Astrocyte of the spinal cord (primary cell): ENCODE measurements around the gene HOXC5.

ENCODE experiments used
- DNase-seq: peaks from one replicate; pipeline ENCODE4 v3.0.0; 2011; ENCODE audit warnings: low read depth, low spot score
- H3K4me3 ChIP-seq: 2 replicates; pipeline ENCODE4 v1.5.1; 2011; ENCODE audit warnings: low read depth, mild to moderate bottlenecking, low read length, moderate library complexity
- in situ Hi-C: cut with HindIII; loops from 2 replicates; pipeline ENCODE4 v1.10.0; 2017; ENCODE audit warnings: low sequenced_read_pairs
- TF ChIP-seq, protein P1 (sequence below): IDR thresholded peaks from 2 replicates; pipeline ENCODE4 v1.5.1; 2012; ENCODE audit warnings: low read depth, mild to moderate bottlenecking, low read length, inconsistent platforms

Gene HOXC5

DNA sequence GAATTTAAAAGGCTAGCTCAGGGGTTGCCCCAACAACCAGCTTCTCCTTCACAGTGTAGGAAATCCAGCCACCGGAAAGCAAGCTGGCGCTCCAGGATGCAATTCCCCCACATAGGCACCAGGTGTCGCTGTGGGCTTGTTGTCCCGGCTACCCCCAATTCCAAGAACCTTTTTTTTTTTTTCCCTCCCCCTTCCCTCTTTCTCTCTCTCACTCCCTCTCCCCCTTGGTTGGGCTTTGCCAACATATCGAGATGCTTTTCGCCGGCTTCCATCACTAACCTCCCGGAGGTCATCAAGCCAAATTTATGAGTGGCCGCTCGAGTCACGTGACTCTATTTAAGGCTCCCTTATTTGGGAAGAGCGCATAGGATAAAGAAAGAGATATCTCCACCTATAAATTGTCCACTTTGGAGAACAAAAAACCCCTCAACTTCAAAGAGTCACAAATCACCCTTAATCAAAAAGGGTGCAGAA is at the start of gene HOXC5:
TSS of gene HOXC5 (plus strand) at position 424 of the 474 bp plus-strand sequence. CDS start 73 bp downstream, outside the sequence.
- H3K4me3 ChIP-seq, result peak within 1 kb of the TSS; percentile 45
- in situ Hi-C loops, result no loop called here
- DNase-seq, result peak; percentile 92
- TF ChIP-seq, protein P1, sequence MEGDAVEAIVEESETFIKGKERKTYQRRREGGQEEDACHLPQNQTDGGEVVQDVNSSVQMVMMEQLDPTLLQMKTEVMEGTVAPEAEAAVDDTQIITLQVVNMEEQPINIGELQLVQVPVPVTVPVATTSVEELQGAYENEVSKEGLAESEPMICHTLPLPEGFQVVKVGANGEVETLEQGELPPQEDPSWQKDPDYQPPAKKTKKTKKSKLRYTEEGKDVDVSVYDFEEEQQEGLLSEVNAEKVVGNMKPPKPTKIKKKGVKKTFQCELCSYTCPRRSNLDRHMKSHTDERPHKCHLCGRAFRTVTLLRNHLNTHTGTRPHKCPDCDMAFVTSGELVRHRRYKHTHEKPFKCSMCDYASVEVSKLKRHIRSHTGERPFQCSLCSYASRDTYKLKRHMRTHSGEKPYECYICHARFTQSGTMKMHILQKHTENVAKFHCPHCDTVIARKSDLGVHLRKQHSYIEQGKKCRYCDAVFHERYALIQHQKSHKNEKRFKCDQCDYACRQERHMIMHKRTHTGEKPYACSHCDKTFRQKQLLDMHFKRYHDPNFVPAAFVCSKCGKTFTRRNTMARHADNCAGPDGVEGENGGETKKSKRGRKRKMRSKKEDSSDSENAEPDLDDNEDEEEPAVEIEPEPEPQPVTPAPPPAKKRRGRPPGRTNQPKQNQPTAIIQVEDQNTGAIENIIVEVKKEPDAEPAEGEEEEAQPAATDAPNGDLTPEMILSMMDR, result peak; percentile 95

DNA sequence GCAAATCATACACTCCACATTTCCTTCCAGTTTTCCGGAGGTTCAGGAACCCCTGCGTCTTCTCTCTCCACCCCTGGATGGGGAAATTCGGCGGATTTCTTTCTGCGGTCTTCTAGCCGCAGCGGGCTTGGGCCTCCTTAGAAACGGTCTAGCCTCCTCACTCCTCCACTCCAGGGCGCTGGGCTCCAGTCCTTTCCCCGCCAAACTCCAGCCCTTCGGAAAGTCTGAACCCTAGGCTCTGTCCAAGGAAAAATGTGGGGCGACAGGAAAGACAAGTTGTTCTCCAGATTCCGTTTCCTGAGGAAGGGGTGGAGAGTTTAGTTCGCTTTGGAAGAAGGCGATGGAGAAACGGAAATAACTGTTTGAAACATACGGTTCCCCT is 49.3 kb upstream of the HOXC5 start:
- no peak overlapping the region for H3K4me3 ChIP-seq
- no peak for DNase-seq
- in situ Hi-C loops, result no loop called here

DNA sequence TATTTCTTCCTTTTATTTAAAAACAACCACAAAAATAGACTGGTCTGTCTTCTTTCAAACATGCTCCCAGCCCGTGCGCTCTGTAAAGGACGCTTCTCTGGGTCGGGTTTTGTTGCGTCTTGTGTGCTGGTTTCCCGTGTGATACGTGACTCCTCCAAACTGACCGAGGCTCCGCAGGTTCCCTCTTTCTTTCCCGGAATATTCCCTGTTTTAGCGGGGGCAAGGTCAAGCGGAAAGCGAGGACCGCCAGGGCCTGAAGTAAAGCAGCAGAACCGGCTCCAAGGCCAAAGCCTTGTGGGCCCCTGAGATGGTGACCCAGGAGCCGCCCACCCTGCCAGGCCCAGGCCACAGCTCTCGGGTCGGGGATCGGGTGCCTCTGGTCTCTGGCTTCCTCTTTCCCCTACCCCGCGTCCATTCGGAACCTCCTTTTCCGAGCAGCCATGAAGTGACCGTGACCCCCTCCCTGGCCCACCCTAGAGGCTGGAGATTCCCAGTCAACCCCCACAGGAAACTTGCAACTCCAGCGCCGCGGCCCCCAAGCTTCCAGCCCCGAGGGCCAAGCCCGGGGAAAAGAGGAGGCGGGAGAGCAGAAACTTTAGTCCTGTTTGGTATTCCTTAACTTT is 48.8 kb upstream of the HOXC5 start:
- no peak overlapping the region for H3K4me3 ChIP-seq
- in situ Hi-C loops, result no loop called here
- TF ChIP-seq, protein P1, result no peak
- DNase-seq, result no peak

More for the DNA sequence above, 49.3 kb upstream of the HOXC5 start:
- TF ChIP-seq, protein P1, result no peak

DNA sequence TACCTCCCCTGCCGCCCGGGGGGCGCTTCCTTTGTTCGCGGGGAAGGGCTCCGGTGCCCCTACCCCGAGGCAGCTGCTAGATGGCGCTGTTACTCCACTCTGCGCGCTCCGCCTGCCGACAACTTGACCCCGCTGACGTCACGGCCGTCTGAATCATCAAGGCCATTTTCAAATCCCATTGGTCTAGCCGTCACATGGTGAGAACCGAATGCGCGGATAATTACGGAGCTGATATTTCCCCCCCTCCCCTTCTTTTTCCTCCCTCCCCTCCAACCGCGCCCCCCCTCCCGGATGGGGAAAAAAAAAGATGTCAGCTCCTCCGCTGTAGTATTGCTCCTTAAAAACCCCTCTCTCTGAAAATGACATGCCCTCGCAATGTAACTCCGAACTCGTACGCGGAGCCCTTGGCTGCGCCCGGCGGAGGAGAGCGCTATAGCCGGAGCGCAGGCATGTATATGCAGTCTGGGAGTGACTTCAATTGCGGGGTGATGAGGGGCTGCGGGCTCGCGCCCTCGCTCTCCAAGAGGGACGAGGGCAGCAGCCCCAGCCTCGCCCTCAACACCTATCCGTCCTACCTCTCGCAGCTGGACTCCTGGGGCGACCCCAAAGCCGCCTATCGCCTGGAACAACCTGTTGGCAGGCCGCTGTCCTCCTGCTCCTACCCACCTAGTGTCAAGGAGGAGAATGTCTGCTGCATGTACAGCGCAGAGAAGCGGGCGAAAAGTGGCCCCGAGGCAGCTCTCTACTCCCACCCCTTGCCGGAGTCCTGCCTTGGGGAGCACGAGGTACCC is 47.8 kb upstream of the HOXC5 start, which contains the start of gene HOXC10:
TSS of gene HOXC10 (plus strand) at position 246 of the 791 bp plus-strand sequence. CDS start at position 360, 114 bp downstream.
- H3K4me3 ChIP-seq, result peak within 1 kb of the TSS; percentile 4
- in situ Hi-C loops, result no loop called here

DNA sequence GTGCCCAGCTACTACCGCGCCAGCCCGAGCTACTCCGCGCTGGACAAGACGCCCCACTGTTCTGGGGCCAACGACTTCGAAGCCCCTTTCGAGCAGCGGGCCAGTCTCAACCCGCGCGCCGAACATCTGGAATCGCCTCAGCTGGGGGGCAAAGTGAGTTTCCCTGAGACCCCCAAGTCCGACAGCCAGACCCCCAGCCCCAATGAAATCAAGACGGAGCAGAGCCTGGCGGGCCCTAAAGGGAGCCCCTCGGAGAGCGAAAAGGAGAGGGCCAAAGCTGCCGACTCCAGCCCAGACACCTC is 47.2 kb upstream of the HOXC5 start:
- in situ Hi-C loops, result no loop called here
- TF ChIP-seq, protein P1, result no peak

More for the DNA sequence above, 47.8 kb upstream of the HOXC5 start, which contains the start of gene HOXC10:
- TF ChIP-seq, protein P1, result peak; percentile 75
- peak; percentile 83 for DNase-seq

DNA sequence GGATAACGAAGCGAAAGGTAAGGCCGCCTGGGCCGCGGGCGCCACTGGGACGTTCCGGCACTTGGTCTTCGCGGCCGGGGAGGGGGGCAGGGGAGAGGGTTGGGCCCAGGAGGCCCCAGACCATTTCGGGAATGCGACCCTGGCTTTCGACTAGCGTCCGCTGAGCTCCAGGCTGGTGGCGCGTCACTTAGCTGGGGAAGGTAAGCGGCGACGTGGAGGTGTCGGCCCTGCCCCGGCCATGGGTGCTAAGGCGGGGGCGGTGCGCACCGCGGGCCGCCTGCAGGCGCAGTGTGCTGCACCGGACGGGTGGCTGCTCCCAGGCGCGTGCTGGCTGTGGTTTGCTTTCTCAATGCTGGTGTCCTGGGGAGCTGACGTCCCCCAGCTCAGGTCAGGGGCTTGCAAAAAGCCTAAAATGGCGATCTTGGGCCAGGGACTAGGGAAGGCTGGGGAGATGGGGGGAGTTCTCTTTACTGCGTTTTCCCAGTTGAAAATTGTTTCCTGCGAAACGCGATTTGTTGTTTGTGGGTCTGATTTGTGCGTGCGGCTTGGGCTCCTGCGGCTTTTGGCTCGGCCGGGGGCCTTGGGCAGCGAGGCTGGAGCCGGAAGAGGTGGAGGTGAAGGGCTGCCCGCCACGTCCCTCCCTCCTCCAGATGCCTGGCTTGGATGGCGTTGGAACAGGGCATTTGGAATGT is 46.7 kb upstream of the HOXC5 start:
- no peak overlapping the region for H3K4me3 ChIP-seq
- DNase-seq, result no peak
- in situ Hi-C loops, result no loop called here
- TF ChIP-seq, protein P1, result no peak

More for the DNA sequence above, 47.2 kb upstream of the HOXC5 start:
- no peak for DNase-seq
- H3K4me3 ChIP-seq, result no peak overlapping the region
